DOHH2 (cell line): Measurements from ENCODE around the gene MXD3.
A peak's percentile ranks its signal among the peaks of the same experiment; 100 is the strongest.

ENCODE experiments used
- H3F3A ChIP-seq: fragments of 200-600 bp; sonication (generic), shearing (Covaris generic); 2 replicates; pipeline ENCODE4 v1.6.0; 2016; ENCODE audit warnings: antibody characterized with exemption, mild to moderate bottlenecking; ENCODE audit not compliant: control insufficient read depth, insufficient read depth
- H3K27ac ChIP-seq: fragments of 200-600 bp; sonication (generic); 2 replicates; pipeline ENCODE4 v1.5.1; 2014; ENCODE audit warnings: low read depth, mild to moderate bottlenecking, low read length, moderate library complexity
- H3K27me3 ChIP-seq: fragments of 200-600 bp; sonication (generic); 2 replicates; pipeline ENCODE4 v1.6.1; 2014; ENCODE audit warnings: mild to moderate bottlenecking, low read length, mixed read lengths; ENCODE audit not compliant: control insufficient read depth
- H3K36me3 ChIP-seq: fragments of 200-600 bp; sonication (generic); 2 replicates; pipeline ENCODE4 v1.6.1; 2014; ENCODE audit warnings: mild to moderate bottlenecking, low read length, moderate library complexity, mixed read lengths; ENCODE audit not compliant: control insufficient read depth
- H3K4me1 ChIP-seq: fragments of 200-600 bp; sonication (generic); 2 replicates; pipeline ENCODE4 v1.6.1; 2014; ENCODE audit warnings: mild to moderate bottlenecking, low read length, mixed read lengths; ENCODE audit not compliant: control insufficient read depth
- H3K4me2 ChIP-seq: fragments of 200-600 bp; sonication (generic); 2 replicates; pipeline ENCODE4 v1.6.0; 2014; ENCODE audit warnings: mild to moderate bottlenecking, low read length, moderate library complexity
- H3K4me3 ChIP-seq: fragments of 200-600 bp; sonication (generic); 2 replicates; pipeline ENCODE4 v1.5.1; 2014; ENCODE audit warnings: mild to moderate bottlenecking, low read length, mixed read lengths
- H3K79me2 ChIP-seq: fragments of 200-600 bp; sonication (generic); 2 replicates; pipeline ENCODE4 v1.6.1; 2014; ENCODE audit warnings: mild to moderate bottlenecking, low read length, mixed read lengths; ENCODE audit not compliant: control insufficient read depth
- H3K9me2 ChIP-seq: fragments of 200-600 bp; sonication (generic); replicated peaks from 2 replicates; pipeline ENCODE4 v1.6.1; 2014; ENCODE audit warnings: mild to moderate bottlenecking, low read length, mixed read lengths; ENCODE audit not compliant: control insufficient read depth
- H3K9me3 ChIP-seq: fragments of 200-600 bp; sonication (generic); 2 replicates; pipeline ENCODE4 v1.6.1; 2014; ENCODE audit warnings: antibody characterized with exemption, low read length, mixed read lengths; ENCODE audit not compliant: control insufficient read depth, insufficient read depth
- H4K20me1 ChIP-seq: fragments of 200-600 bp; sonication (generic); 2 replicates; pipeline ENCODE4 v1.6.0; 2014; ENCODE audit warnings: low read depth, mild to moderate bottlenecking, antibody characterized with exemption, low read length, moderate library complexity; ENCODE audit not compliant: control insufficient read depth, insufficient read depth
- EZH2phosphoT487 ChIP-seq: fragments of 200-600 bp; sonication (generic); IDR thresholded peaks from 2 replicates; pipeline ENCODE4 v1.6.1; 2017; ENCODE audit warnings: borderline replicate concordance, mild to moderate bottlenecking, antibody characterized with exemption, low read length, moderate library complexity, mixed read lengths
- TF ChIP-seq, protein P1 (sequence below): fragments of 200-600 bp; sonication (generic); IDR thresholded peaks from one replicate; pipeline ENCODE4 v1.5.1; 2014; ENCODE audit warnings: antibody characterized with exemption, mild to moderate bottlenecking, low read depth, low read length; ENCODE audit not compliant: poor library complexity, severe bottlenecking

MXD3 gene

DNA sequence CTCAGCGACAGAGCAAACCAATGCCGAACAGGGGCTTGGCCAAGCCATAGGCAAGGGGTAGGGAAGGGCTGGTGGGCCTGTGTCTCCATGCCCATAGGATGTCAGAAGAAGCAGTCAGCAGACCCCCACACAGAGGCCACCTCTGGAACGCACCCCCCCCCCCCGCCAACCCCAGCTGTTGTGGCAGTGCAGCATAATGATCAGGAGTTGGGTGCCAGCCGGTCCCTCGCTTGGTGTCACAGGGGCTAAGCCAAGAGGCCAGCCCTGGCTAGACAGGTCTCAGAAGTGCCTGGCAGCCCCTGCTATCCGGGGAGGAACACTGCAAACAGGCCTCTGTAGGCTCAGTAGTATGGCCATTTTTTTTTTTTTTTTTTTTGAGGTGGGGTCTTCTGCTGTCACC, 3.7 kb upstream of the MXD3 start:
- no peaks in the 10 kb centered on the region for H3K9me2 ChIP-seq
- no peaks in the 10 kb centered on the region for H3K27me3 ChIP-seq
- H3K79me2 ChIP-seq: peaks cover 11% of the 10 kb centered on the region
- no peak overlapping the region for H3K4me3 ChIP-seq
- H3K27ac ChIP-seq: no peak overlapping the region
- peaks cover 19% of the 10 kb centered on the region for H3K4me1 ChIP-seq
- 0 out of 2 replicates have a peak, but pooled peaks cover 3% of the 10 kb centered on the region for H3F3A ChIP-seq
- H3K36me3 ChIP-seq: peaks cover 20% of the 10 kb centered on the region
- no peak for TF ChIP-seq EZH2phosphoT487
- TF ChIP-seq, protein P1, sequence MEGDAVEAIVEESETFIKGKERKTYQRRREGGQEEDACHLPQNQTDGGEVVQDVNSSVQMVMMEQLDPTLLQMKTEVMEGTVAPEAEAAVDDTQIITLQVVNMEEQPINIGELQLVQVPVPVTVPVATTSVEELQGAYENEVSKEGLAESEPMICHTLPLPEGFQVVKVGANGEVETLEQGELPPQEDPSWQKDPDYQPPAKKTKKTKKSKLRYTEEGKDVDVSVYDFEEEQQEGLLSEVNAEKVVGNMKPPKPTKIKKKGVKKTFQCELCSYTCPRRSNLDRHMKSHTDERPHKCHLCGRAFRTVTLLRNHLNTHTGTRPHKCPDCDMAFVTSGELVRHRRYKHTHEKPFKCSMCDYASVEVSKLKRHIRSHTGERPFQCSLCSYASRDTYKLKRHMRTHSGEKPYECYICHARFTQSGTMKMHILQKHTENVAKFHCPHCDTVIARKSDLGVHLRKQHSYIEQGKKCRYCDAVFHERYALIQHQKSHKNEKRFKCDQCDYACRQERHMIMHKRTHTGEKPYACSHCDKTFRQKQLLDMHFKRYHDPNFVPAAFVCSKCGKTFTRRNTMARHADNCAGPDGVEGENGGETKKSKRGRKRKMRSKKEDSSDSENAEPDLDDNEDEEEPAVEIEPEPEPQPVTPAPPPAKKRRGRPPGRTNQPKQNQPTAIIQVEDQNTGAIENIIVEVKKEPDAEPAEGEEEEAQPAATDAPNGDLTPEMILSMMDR: no peak
- H3K4me2 ChIP-seq: no peak overlapping the region
- peaks cover 3% of the 10 kb centered on the region for H4K20me1 ChIP-seq
- peaks cover 9% of the 10 kb centered on the region for H3K9me3 ChIP-seq

DNA sequence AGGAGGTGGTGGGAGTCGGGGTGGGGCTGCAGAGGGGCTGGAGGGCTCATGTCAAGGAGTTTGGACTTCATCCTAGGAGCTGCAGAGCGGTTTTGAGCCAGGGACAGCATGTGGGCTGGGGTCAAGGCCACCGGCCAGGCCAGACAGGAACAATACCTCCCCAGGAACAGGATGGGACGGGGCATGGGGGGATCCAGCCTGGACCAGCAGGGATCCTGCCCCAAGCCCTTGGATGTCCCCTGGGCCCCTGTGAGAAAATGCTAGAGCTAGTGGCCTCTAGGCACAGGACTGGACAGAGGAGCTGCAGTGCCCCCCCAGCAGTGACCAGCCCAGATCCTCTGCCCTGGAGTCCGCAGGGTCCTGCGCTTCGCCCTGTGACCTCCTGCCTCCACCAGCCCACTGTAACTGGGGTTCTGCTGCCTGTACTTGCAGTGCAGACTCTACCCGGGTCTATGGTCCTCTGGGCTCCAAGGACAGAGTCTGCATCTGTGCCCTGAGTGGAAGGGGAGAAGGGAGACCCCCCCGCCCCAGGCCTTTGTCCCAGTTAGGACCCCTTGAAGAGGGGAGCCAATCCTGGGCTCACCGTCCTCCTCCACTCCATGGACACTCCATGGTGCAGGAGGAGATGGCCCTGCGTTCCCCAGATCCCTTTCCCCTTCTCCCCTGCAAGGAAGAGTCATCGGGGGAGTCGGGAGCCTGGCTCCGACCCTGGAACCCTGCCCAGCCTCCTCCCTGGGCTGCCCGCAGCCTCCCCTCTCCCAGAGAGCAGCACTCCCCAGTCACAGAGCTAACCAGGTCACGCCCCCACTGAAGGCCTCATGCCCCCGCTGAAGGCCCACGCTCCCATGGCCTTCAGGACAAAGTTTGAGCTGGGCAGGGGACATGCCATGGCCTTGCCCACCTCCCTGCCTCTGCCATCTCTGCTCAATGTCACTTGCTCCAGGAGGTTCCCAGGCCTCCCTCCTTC, 3.0 kb upstream of the MXD3 start:
- TF ChIP-seq, protein P1: no peak
- TF ChIP-seq EZH2phosphoT487: no peak
- peaks cover 20% of the 10 kb centered on the region for H3K36me3 ChIP-seq
- H3K4me2 ChIP-seq: no peak overlapping the region
- peaks cover 26% of the 10 kb centered on the region for H3K4me1 ChIP-seq
- H3K9me3 ChIP-seq: peaks cover 2% of the 10 kb centered on the region
- peaks cover 10% of the 10 kb centered on the region for H4K20me1 ChIP-seq
- H3F3A ChIP-seq: 0 out of 2 replicates have a peak, but pooled peaks cover 10% of the 10 kb centered on the region
- peaks cover 19% of the 10 kb centered on the region for H3K79me2 ChIP-seq
- H3K4me3 ChIP-seq: no peak overlapping the region
- H3K27me3 ChIP-seq: no peaks in the 10 kb centered on the region
- no peak overlapping the region for H3K27ac ChIP-seq
- no peaks in the 10 kb centered on the region for H3K9me2 ChIP-seq

DNA sequence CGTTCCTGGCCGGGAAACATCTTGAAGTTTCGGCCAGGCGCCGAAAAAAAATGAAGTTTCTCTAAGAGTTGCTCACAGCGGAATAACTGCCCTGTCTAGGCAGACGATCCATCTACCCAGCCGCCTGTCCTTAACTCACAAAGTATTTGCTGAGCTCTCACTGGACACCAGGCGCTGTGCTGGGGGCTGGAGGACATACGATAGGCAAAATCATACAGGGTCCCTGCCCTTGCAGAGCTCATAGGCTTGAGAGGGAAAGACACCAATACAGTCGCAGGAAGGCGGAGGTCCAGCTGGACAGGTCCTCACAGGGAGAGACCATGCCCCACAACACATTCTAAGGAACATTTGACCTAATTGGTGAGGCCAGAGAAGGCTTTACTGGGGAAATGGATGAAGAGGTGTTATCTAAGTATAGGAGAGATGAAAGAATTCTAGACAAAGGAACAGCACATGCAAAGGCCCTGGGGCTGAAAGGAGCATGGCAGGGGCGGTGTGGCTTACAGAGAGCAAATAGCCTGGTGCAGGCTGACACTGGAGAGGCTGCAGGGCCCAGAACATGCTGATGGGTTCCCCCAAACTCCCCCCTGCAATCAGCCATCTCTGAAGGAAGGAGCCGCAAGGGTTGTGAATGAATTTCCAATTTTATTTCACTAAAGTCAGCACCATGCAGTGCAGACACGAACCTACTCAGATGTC, 2.0 kb upstream of the MXD3 start:
- Histone ChIP-seq H3K27ac (no peak overlapping the region), H3K9me3 (no peaks in the 10 kb centered on the region), H3K4me1 (peaks cover 36% of the 10 kb centered on the region), H3F3A (peaks cover 13% of the 10 kb centered on the region; the same call in 1 of the 2 replicates), H3K4me2 (peak overlapping the region; percentile 94), H3K79me2 (peaks cover 27% of the 10 kb centered on the region), H3K36me3 (peaks cover 29% of the 10 kb centered on the region), H3K27me3 (no peaks in the 10 kb centered on the region), H3K4me3 (no peak overlapping the region), H3K9me2 (no peaks in the 10 kb centered on the region), H4K20me1 (peaks cover 13% of the 10 kb centered on the region)
- no peak for TF ChIP-seq EZH2phosphoT487
